Measurements from ENCODE around the gene CTDSPL.

GRCh38 chr3:37943126-37943525 lies 81.4 kb downstream of the CTDSPL start:
- TF ChIP-seq POLR2A (IDR thresholded peaks at IDR 0.05; ENCODE audit: low read length) = no peak
- no peak for TF ChIP-seq GATA1 (IDR thresholded peaks at IDR 0.05; ENCODE audit: low read depth, low read length)
